ENCODE data around the gene USP22.

DNA sequence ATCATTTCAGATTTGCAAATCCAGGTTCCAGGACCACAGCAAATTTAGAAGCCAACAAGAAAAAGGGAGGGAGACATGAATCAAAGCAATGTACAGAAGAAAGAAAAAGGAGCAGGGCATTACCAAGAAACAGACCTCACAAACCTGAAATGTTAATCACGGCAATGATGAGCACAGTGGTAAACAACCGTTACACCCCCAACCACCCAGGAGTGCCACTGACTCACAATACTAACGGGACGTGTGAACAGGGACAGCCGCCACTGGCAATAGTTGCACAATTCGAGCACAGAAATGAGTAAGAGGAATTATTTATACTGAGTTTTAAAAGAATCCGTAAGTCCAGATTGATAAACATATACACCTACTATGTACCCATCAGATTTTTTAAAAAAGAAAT, 13.8 kb downstream of the USP22 start:
- TF ChIP-seq POLR2AphosphoS5 (IDR thresholded peaks at IDR 0.05; ENCODE audit: low read depth, low read length), result no peak
- TF ChIP-seq SP1 (IDR thresholded peaks at IDR 0.05; ENCODE audit: low read depth, low read length), result no peak
- TF ChIP-seq, protein P1, sequence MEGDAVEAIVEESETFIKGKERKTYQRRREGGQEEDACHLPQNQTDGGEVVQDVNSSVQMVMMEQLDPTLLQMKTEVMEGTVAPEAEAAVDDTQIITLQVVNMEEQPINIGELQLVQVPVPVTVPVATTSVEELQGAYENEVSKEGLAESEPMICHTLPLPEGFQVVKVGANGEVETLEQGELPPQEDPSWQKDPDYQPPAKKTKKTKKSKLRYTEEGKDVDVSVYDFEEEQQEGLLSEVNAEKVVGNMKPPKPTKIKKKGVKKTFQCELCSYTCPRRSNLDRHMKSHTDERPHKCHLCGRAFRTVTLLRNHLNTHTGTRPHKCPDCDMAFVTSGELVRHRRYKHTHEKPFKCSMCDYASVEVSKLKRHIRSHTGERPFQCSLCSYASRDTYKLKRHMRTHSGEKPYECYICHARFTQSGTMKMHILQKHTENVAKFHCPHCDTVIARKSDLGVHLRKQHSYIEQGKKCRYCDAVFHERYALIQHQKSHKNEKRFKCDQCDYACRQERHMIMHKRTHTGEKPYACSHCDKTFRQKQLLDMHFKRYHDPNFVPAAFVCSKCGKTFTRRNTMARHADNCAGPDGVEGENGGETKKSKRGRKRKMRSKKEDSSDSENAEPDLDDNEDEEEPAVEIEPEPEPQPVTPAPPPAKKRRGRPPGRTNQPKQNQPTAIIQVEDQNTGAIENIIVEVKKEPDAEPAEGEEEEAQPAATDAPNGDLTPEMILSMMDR (IDR thresholded peaks at IDR 0.05; ENCODE audit: control extremely low read depth in 1 of 3, insufficient read depth in 1 of 3, low read depth in 1 of 3, low read length in 3 of 3), result no peak
- no peak for TF ChIP-seq MAFK (IDR thresholded peaks at IDR 0.05; ENCODE audit: low read depth, low read length)
- TF ChIP-seq RAD21 (IDR thresholded peaks at IDR 0.05 in 1 of 2, conservative IDR thresholded peaks at IDR 0.05 in 1 of 2; ENCODE audit: low read depth in 2 of 2, low read length in 2 of 2), result no peak
- TF ChIP-seq FOSL1 (IDR thresholded peaks at IDR 0.05; ENCODE audit: insufficient read depth, low read depth, low read length), result no peak
- no peak for TF ChIP-seq POLR2A (IDR thresholded peaks at IDR 0.05; ENCODE audit: control extremely low read depth in 1 of 2, low read depth in 2 of 2, low read length in 2 of 2)
- TF ChIP-seq EZH2 (IDR thresholded peaks at IDR 0.05; ENCODE audit: low read depth, low read length, severe bottlenecking), result no peak
- no peak for TF ChIP-seq KDM5A (IDR thresholded peaks at IDR 0.05; ENCODE audit: low read length)
- TF ChIP-seq, protein P2, sequence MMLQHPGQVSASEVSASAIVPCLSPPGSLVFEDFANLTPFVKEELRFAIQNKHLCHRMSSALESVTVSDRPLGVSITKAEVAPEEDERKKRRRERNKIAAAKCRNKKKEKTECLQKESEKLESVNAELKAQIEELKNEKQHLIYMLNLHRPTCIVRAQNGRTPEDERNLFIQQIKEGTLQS (IDR thresholded peaks at IDR 0.05; ENCODE audit: insufficient read depth, low read depth, low read length), result no peak
- TF ChIP-seq NRF1 (IDR thresholded peaks at IDR 0.05; ENCODE audit: low read depth, low read length), result no peak

Measured in H1 (cell line).